Gastrocnemius medialis (tissue), 4 donors: ENCODE results near the gene TPR.

ENCODE experiments used
- CTCF ChIP-seq, 5 experiments: fragments of 450-650 bp in 3 of 5; fragments of 200-600 bp in 2 of 5; sonication (generic) in 2 of 5; IDR thresholded peaks in 4 of 5; conservative IDR thresholded peaks in 1 of 5; 1 replicate in 4 of 5; 2 replicates in 1 of 5; pipeline ENCODE4 v1.5.1; 2016 to 2019; ENCODE audit warnings: antibody characterized with exemption in 5 of 5, mild to moderate bottlenecking in 3 of 5, moderate library complexity in 3 of 5
- POLR2A ChIP-seq, 2 donors: fragments of 450-650 bp; IDR thresholded peaks; one replicate each; pipeline ENCODE4 v1.6.1; 2017; ENCODE audit warnings: antibody characterized with exemption in 2 of 2, mild to moderate bottlenecking in 2 of 2, moderate library complexity in 2 of 2

- no peak for TF ChIP-seq CTCF (IDR thresholded peaks at IDR 0.05 in 4 of 5, conservative IDR thresholded peaks at IDR 0.05 in 1 of 5)
- no peak for TF ChIP-seq POLR2A (IDR thresholded peaks at IDR 0.05)
Measured at GRCh38 chr1:186420923-186421322, 45.9 kb upstream of the TPR start.
